Astrocyte of the spinal cord (primary cell): Measurements from ENCODE around the gene MMP14.
"Not testable (repeated sequence)": the region's sequence is repeated elsewhere in the genome, so short reads cannot be mapped to it uniquely, and the experiment has no call there.

ENCODE experiments used
- DNase-seq: peaks from one replicate; pipeline ENCODE4 v3.0.0; 2011; ENCODE audit warnings: low read depth, low spot score
- H3K4me3 ChIP-seq: 2 replicates; pipeline ENCODE4 v1.5.1; 2011; ENCODE audit warnings: low read depth, mild to moderate bottlenecking, low read length, moderate library complexity
- in situ Hi-C: cut with HindIII; loops from 2 replicates; pipeline ENCODE4 v1.10.0; 2017; ENCODE audit warnings: low sequenced_read_pairs
- TF ChIP-seq, protein P1 (sequence below): IDR thresholded peaks from 2 replicates; pipeline ENCODE4 v1.5.1; 2012; ENCODE audit warnings: low read depth, mild to moderate bottlenecking, low read length, inconsistent platforms

Gene MMP14

GRCh38 chr14:22846811-22847307 is 10.5 kb downstream of the MMP14 start:
- no peak for DNase-seq
- no peak overlapping the region for H3K4me3 ChIP-seq
- TF ChIP-seq, protein P1, sequence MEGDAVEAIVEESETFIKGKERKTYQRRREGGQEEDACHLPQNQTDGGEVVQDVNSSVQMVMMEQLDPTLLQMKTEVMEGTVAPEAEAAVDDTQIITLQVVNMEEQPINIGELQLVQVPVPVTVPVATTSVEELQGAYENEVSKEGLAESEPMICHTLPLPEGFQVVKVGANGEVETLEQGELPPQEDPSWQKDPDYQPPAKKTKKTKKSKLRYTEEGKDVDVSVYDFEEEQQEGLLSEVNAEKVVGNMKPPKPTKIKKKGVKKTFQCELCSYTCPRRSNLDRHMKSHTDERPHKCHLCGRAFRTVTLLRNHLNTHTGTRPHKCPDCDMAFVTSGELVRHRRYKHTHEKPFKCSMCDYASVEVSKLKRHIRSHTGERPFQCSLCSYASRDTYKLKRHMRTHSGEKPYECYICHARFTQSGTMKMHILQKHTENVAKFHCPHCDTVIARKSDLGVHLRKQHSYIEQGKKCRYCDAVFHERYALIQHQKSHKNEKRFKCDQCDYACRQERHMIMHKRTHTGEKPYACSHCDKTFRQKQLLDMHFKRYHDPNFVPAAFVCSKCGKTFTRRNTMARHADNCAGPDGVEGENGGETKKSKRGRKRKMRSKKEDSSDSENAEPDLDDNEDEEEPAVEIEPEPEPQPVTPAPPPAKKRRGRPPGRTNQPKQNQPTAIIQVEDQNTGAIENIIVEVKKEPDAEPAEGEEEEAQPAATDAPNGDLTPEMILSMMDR, result no peak
- in situ Hi-C loops, result no loop called here

GRCh38 chr14:22847661-22848341 is 11.4 kb downstream of the MMP14 start:
- in situ Hi-C loops, result no loop called here
- peak; percentile 45 for DNase-seq
- TF ChIP-seq, protein P1, result no peak
- H3K4me3 ChIP-seq, result no peak overlapping the region

DNA sequence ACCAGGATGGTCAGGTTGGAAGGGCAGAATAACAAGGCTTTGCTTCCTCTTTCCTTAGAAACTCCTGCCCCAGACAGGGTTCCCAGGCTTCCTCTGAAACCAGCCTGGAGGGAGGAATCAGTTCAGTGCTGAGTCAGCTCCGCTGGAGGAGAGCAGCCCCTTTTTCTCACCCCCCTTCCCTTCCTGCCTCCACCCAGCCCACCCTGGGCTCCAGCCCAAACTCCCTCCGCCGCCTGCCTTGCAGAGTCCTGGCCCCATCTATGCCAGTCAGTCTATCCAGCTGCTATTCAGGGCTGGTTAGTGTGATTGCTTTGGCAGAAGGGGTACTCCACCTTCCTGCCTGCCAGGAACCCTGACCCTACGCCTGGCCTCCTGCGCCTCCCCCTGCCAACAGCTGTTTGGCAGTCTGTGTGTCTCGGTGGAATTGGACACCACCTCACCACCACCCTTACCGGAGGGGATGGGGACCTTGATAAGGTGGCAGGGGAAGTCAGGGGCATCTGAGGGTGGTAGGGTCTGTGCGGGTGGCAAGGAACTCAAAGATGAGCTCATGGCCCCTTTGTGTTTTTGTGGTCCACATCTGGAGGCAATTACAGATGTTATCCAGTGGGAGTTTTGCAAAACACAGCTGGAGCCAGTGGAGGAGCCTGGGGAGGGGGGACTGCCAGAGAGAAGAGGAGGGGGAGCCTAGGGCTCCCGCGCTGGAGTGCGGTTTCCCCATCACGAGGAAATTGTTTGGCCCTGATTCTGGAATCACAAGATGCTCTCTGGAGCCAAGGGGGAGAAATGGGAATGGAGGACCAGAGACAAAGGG is 12.2 kb downstream of the MMP14 start:
- TF ChIP-seq, protein P1, result no peak
- peak; percentile 95 for DNase-seq
- in situ Hi-C loops, result no loop called here
- no peak overlapping the region for H3K4me3 ChIP-seq

DNA sequence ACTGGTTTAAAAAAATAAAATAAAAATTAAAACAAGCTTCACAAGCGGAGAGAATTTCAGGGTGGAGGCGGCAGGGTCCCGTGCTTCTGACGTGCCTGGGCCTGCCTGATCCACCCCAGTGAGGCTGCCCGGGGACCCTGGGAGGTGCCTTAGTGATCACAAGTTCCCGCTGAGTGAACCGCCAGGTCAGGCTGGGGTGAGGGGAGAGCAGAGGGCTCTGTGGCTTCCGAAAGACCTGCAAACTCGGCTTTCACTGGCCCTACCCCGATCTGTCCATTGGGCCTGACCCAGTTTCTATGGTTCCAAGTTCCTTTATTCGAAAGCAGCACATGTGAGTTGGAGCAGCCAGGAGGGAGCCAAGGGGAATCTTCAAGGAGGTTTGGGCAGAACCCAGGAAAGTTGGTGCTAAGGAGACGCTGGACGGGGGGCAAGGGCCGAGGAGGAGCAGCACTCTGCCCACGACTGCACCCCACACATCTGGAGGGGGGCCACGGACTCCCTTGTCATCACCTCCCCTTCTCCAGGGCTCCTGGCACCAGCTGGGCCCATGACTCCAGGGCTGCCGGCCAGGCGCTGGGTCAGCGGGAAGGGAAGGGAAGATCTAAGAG is 12.9 kb downstream of the MMP14 start:
- TF ChIP-seq, protein P1, result no peak
- DNase-seq, result no peak
- no peak overlapping the region for H3K4me3 ChIP-seq
- in situ Hi-C loops, result no loop called here

- H3K4me3 ChIP-seq, result no peak overlapping the region
- peak; percentile 95 for DNase-seq
Measured at GRCh38 chr14:22850944-22851764, 14.8 kb downstream of the MMP14 start.

DNA sequence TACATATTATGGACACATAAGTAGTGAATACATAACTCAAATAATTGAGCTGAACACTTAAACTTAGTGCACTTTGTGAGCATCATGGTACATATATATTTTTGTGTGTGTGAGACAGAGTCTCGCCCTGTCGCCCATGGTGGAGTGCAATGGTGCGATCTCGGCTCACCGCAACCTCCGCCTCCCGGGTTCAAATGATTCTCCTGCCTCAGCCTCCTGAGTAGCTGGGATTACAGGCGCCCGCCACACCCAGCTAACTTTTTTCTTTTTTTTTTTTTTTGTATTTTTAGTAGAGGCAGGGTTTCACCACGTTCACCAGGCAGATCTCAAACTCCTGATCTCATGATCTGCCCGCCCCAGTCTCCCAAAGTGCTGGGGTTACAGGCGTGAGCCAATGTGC is 15.8 kb downstream of the MMP14 start:
- DNase-seq, in situ Hi-C loops: not testable (repeated sequence)

More at GRCh38 chr14:22850944-22851764, 14.8 kb downstream of the MMP14 start:
- in situ Hi-C loops, result no loop called here
- TF ChIP-seq, protein P1, result no peak

More for the DNA sequence above, 15.8 kb downstream of the MMP14 start:
- not testable (repeated sequence) for H3K4me3 ChIP-seq
